DOHH2 (cell line): ENCODE measurements around the gene FAM120A.

ENCODE experiments used
- CTCF ChIP-seq: fragments of 200-600 bp; sonication (generic); IDR thresholded peaks from one replicate; pipeline ENCODE4 v1.5.1; 2014; ENCODE audit warnings: antibody characterized with exemption, mild to moderate bottlenecking, low read depth, low read length; ENCODE audit not compliant: poor library complexity, severe bottlenecking
- EZH2phosphoT487 ChIP-seq: fragments of 200-600 bp; sonication (generic); IDR thresholded peaks from 2 replicates; pipeline ENCODE4 v1.6.1; 2017; ENCODE audit warnings: borderline replicate concordance, mild to moderate bottlenecking, antibody characterized with exemption, low read length, moderate library complexity, mixed read lengths

- TF ChIP-seq CTCF (no peak), EZH2phosphoT487 (no peak)
Observed at GRCh38 chr9:93406371-93406770, 45.1 kb upstream of the FAM120A start.
